OCI-LY1 (cell line): ENCODE data around the gene FILIP1L.

Source experiments
- H2AFZ ChIP-seq: fragments of 200-600 bp; sonication (generic), shearing (Covaris generic); 2 replicates; pipeline ENCODE4 v1.6.0; 2014; ENCODE audit warnings: antibody characterized with exemption, mild to moderate bottlenecking, low read length
- H3F3A ChIP-seq: fragments of 200-600 bp; sonication (generic), shearing (Covaris generic); 2 replicates; pipeline ENCODE4 v1.6.0; 2014; ENCODE audit warnings: mild to moderate bottlenecking, antibody characterized with exemption, low read length, moderate library complexity; ENCODE audit not compliant: insufficient read depth
- H3K27ac ChIP-seq: fragments of 200-600 bp; sonication (generic); 2 replicates; pipeline ENCODE4 v1.5.1; 2014; ENCODE audit warnings: low read length, mixed run types, mild to moderate bottlenecking, low read depth; ENCODE audit not compliant: poor library complexity, severe bottlenecking
- H3K27me3 ChIP-seq: fragments of 200-600 bp; sonication (generic); 2 replicates; pipeline ENCODE4 v1.6.0; 2014; ENCODE audit warnings: antibody characterized with exemption, mild to moderate bottlenecking, low read length, moderate library complexity; ENCODE audit not compliant: insufficient read depth
- H3K36me3 ChIP-seq: fragments of 200-600 bp; sonication (generic); 2 replicates; pipeline ENCODE4 v1.6.1; 2014; ENCODE audit warnings: mild to moderate bottlenecking, antibody characterized with exemption, low read length, moderate library complexity, mixed read lengths; ENCODE audit not compliant: insufficient read depth
- H3K4me1 ChIP-seq: fragments of 200-600 bp; sonication (generic); 2 replicates; pipeline ENCODE4 v1.5.1; 2014; ENCODE audit warnings: mild to moderate bottlenecking, low read length, moderate library complexity; ENCODE audit not compliant: insufficient read depth, severe bottlenecking
- H3K4me2 ChIP-seq: fragments of 200-600 bp; sonication (generic), shearing (Covaris generic); 2 replicates; pipeline ENCODE4 v1.6.1; 2014; ENCODE audit warnings: low read length
- H3K4me3 ChIP-seq: fragments of 200-600 bp; sonication (generic); 2 replicates; pipeline ENCODE4 v1.5.1; 2014; ENCODE audit warnings: low read length, low read depth, mild to moderate bottlenecking, mixed read lengths; ENCODE audit not compliant: poor library complexity, severe bottlenecking
- H3K79me2 ChIP-seq: fragments of 200-600 bp; shearing (Covaris generic); 2 replicates; pipeline ENCODE4 v1.6.1; 2016; ENCODE audit warnings: mixed run types, low read length, mixed read lengths; ENCODE audit not compliant: insufficient read depth
- H3K9ac ChIP-seq: fragments of 200-600 bp; sonication (generic), shearing (Covaris generic); 2 replicates; pipeline ENCODE4 v1.6.1; 2014; ENCODE audit warnings: mild to moderate bottlenecking, low read length, mixed read lengths
- H3K9me2 ChIP-seq: fragments of 200-600 bp; sonication (generic), shearing (Covaris generic); 2 replicates; pipeline ENCODE4 v1.6.1; 2014; ENCODE audit warnings: low read depth, mild to moderate bottlenecking, low read length, mixed read lengths
- H3K9me3 ChIP-seq: fragments of 200-600 bp; shearing (Covaris generic); 2 replicates; pipeline ENCODE4 v1.6.1; 2014; ENCODE audit warnings: low read length, mixed read lengths
- H4K20me1 ChIP-seq: fragments of 200-600 bp; sonication (generic), shearing (Covaris generic); 2 replicates; pipeline ENCODE4 v1.6.0; 2016; ENCODE audit warnings: mild to moderate bottlenecking, low read length; ENCODE audit not compliant: insufficient read depth
- CTCF ChIP-seq: fragments of 200-600 bp; sonication (generic), shearing (Covaris generic); IDR thresholded peaks from 2 replicates; pipeline ENCODE4 v1.5.1; 2017; ENCODE audit warnings: mild to moderate bottlenecking, antibody characterized with exemption, low read length, moderate library complexity, mixed read lengths
- EZH2 ChIP-seq: fragments of 200-600 bp; sonication (generic), shearing (Covaris generic); IDR thresholded peaks from 2 replicates; pipeline ENCODE4 v1.8.0; 2017; ENCODE audit warnings: borderline replicate concordance, mixed run types, mild to moderate bottlenecking, antibody characterized with exemption, low read length, moderate library complexity, mixed read lengths

The FILIP1L gene

GRCh38 chr3:99868311-99868646, 246.0 kb downstream of the FILIP1L start:
- Histone ChIP-seq H3K27me3 (no peaks in the 10 kb centered on the region), H3K9me3 (no peaks in the 10 kb centered on the region), H2AFZ (no peak overlapping the region), H3K79me2 (no peaks in the 10 kb centered on the region), H3K4me3 (no peak overlapping the region), H3K4me1 (no peaks in the 10 kb centered on the region), H3K9ac (no peak overlapping the region), H3K36me3 (no peaks in the 10 kb centered on the region), H3K9me2 (no peaks in the 10 kb centered on the region), H3F3A (no peaks in the 10 kb centered on the region), H4K20me1 (no peaks in the 10 kb centered on the region), H3K27ac (no peak overlapping the region), H3K4me2 (no peak overlapping the region)
- TF ChIP-seq EZH2 = no peak
- no peak for TF ChIP-seq CTCF

GRCh38 chr3:99867594-99868310, 246.5 kb downstream of the FILIP1L start:
- H3K36me3 ChIP-seq = no peaks in the 10 kb centered on the region
- H3K9ac ChIP-seq = no peak overlapping the region
- H3K9me3 ChIP-seq = no peaks in the 10 kb centered on the region
- H3K4me3 ChIP-seq = no peak overlapping the region
- H3K9me2 ChIP-seq = no peaks in the 10 kb centered on the region
- H3K27me3 ChIP-seq = no peaks in the 10 kb centered on the region
- no peaks in the 10 kb centered on the region for H3K4me1 ChIP-seq
- H3K79me2 ChIP-seq = no peaks in the 10 kb centered on the region
- no peak overlapping the region for H3K27ac ChIP-seq
- H4K20me1 ChIP-seq = no peaks in the 10 kb centered on the region
- no peak overlapping the region for H3K4me2 ChIP-seq
- no peaks in the 10 kb centered on the region for H3F3A ChIP-seq
- no peak overlapping the region for H2AFZ ChIP-seq
- TF ChIP-seq EZH2 = no peak
- TF ChIP-seq CTCF = no peak

GRCh38 chr3:99866261-99866761, 248.0 kb downstream of the FILIP1L start:
- Histone ChIP-seq H4K20me1 (no peaks in the 10 kb centered on the region), H2AFZ (no peak overlapping the region), H3K9ac (no peak overlapping the region), H3F3A (no peaks in the 10 kb centered on the region), H3K27me3 (no peaks in the 10 kb centered on the region), H3K9me2 (no peaks in the 10 kb centered on the region), H3K9me3 (no peaks in the 10 kb centered on the region), H3K4me2 (no peak overlapping the region), H3K79me2 (no peaks in the 10 kb centered on the region), H3K4me3 (no peak overlapping the region), H3K36me3 (no peaks in the 10 kb centered on the region), H3K4me1 (no peaks in the 10 kb centered on the region), H3K27ac (no peak overlapping the region)
- no peak for TF ChIP-seq CTCF
- TF ChIP-seq EZH2 = no peak
